Eye (tissue), 1 donor: ENCODE results near the gene STRN.
"Not testable (repeated sequence)": the region's sequence is repeated elsewhere in the genome, so short reads cannot be mapped to it uniquely, and the experiment has no call there.

Experiments used
- DNase-seq: peaks from one replicate; pipeline ENCODE4 v3.0.0-alpha.2; 2015

The STRN gene

GRCh38 chr2:36834203-36834602 lies 132.1 kb downstream of the STRN start:
- no peak for DNase-seq

GRCh38 chr2:36831185-36831584 lies 135.2 kb downstream of the STRN start:
- no peak for DNase-seq

GRCh38 chr2:36824683-36825082 lies 141.7 kb downstream of the STRN start:
- not testable (repeated sequence) for DNase-seq

- DNase-seq, result peak; percentile 17
Measured at GRCh38 chr2:36824273-36824672, 142.1 kb downstream of the STRN start.

GRCh38 chr2:36823862-36824261 lies 142.5 kb downstream of the STRN start:
- DNase-seq, result no peak

- peak; percentile 13 for DNase-seq
Measured at GRCh38 chr2:36820942-36821605, 145.3 kb downstream of the STRN start.

- DNase-seq, result no peak
Measured at GRCh38 chr2:36819095-36819711, 147.1 kb downstream of the STRN start.

- no peak for DNase-seq
Measured at GRCh38 chr2:36818542-36818941, 147.8 kb downstream of the STRN start.

GRCh38 chr2:36812196-36812595 lies 154.1 kb downstream of the STRN start:
- no peak for DNase-seq

GRCh38 chr2:36811071-36811470 lies 155.3 kb downstream of the STRN start:
- DNase-seq, result no peak

- no peak for DNase-seq
Measured at GRCh38 chr2:36809069-36809445, 157.3 kb downstream of the STRN start.

GRCh38 chr2:36808386-36809068 lies 157.8 kb downstream of the STRN start:
- DNase-seq, result no peak

- no peak for DNase-seq
Measured at GRCh38 chr2:36807223-36807886, 159.0 kb downstream of the STRN start.

- peak; percentile 9 for DNase-seq
Measured at GRCh38 chr2:36805635-36806224, 160.6 kb downstream of the STRN start.

GRCh38 chr2:36802952-36803351 lies 163.4 kb downstream of the STRN start:
- DNase-seq, result no peak

GRCh38 chr2:36801088-36801487 lies 165.2 kb downstream of the STRN start:
- no peak for DNase-seq

GRCh38 chr2:36800381-36800780 lies 166.0 kb downstream of the STRN start:
- no peak for DNase-seq

GRCh38 chr2:36798724-36799123 lies 167.6 kb downstream of the STRN start:
- no peak for DNase-seq

GRCh38 chr2:36797324-36798070 lies 168.8 kb downstream of the STRN start:
- DNase-seq, result no peak
